HepG2 (cell line): ENCODE results near the gene CPT1A. TPM values are rescaled to one million over a fixed set of nuclear protein-coding genes. Genes with fewer than 3 reads are reported as not detected.

Experiments
- polyA plus RNA-seq, 8 experiments: library from polyadenylated mRNA; depleted of rRNA in 3 of 8; stranded (reverse) in 7 of 8; unstranded in 1 of 8; fragments of >200 nt; fragmentation: Illumina TruSeq in 4 of 8; extraction: Trizol in 4 of 8; gene quantifications; 2 replicates each; pipeline versions ENCODE4 v1.2.1 to v1.2.3, GENCODE V29; 2011 to 2016; ENCODE audit warnings: low read depth in 4 of 8, missing spikeins in 1 of 8, mixed read lengths in 1 of 8; ENCODE audit not compliant: insufficient read depth in 1 of 8
- total RNA-seq, 5 experiments: library from RNA; depleted of rRNA; stranded (reverse); fragments of >200 nt; fragmentation: Illumina TruSeq; extraction: Trizol; gene quantifications; 2 replicates each; pipeline ENCODE4 v1.2.3, GENCODE V29; 2016; ENCODE audit warnings: low read depth in 1 of 5
- TF ChIP-seq, protein P1 (sequence below): sonication (generic); formaldehyde crosslinking; IDR thresholded peaks from one replicate; pipeline ENCODE4 v1.5.1; 2020; ENCODE audit warnings: mild to moderate bottlenecking, missing genetic modification reagents; ENCODE audit errors: not compliant biosample characterization
- TF ChIP-seq, protein P2 (sequence below), 2 experiments: sonication (generic) in 1 of 2; formaldehyde crosslinking in 1 of 2; IDR thresholded peaks; 2 replicates each; pipeline versions ENCODE4 v1.4.0 to v1.6.1; 2018 to 2020; ENCODE audit warnings: missing genetic modification reagents in 2 of 2, borderline replicate concordance in 1 of 2, low read depth in 1 of 2, mild to moderate bottlenecking in 1 of 2, missing biosample characterization in 1 of 2

Gene CPT1A
- total and polyA plus RNA-seq, 2 of the 13 experiments (the other 11 are each of a cell fraction or from before 2014, with no cell fraction given) = 7.0 to 7.1 TPM

DNA sequence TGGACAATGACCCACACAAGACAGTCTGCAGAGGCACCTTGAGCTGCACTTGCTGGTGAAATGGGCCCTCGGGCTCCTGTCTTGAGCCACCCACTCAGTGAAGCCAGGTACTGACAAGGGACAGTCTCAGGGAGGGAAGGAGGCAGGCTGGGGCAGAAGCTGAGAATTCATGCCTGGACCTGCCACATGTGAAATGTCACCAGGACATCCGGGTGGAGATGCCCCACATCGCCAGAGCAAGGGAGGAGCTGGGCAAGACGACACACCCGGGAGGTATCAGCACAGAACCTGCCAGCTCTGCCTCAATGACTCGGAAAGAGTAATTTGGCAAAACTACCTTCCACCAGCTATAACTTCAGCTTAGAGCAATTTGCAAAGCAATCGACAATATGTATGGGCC is 23.5 kb downstream of the CPT1A start (continued):
- TF ChIP-seq, protein P1, sequence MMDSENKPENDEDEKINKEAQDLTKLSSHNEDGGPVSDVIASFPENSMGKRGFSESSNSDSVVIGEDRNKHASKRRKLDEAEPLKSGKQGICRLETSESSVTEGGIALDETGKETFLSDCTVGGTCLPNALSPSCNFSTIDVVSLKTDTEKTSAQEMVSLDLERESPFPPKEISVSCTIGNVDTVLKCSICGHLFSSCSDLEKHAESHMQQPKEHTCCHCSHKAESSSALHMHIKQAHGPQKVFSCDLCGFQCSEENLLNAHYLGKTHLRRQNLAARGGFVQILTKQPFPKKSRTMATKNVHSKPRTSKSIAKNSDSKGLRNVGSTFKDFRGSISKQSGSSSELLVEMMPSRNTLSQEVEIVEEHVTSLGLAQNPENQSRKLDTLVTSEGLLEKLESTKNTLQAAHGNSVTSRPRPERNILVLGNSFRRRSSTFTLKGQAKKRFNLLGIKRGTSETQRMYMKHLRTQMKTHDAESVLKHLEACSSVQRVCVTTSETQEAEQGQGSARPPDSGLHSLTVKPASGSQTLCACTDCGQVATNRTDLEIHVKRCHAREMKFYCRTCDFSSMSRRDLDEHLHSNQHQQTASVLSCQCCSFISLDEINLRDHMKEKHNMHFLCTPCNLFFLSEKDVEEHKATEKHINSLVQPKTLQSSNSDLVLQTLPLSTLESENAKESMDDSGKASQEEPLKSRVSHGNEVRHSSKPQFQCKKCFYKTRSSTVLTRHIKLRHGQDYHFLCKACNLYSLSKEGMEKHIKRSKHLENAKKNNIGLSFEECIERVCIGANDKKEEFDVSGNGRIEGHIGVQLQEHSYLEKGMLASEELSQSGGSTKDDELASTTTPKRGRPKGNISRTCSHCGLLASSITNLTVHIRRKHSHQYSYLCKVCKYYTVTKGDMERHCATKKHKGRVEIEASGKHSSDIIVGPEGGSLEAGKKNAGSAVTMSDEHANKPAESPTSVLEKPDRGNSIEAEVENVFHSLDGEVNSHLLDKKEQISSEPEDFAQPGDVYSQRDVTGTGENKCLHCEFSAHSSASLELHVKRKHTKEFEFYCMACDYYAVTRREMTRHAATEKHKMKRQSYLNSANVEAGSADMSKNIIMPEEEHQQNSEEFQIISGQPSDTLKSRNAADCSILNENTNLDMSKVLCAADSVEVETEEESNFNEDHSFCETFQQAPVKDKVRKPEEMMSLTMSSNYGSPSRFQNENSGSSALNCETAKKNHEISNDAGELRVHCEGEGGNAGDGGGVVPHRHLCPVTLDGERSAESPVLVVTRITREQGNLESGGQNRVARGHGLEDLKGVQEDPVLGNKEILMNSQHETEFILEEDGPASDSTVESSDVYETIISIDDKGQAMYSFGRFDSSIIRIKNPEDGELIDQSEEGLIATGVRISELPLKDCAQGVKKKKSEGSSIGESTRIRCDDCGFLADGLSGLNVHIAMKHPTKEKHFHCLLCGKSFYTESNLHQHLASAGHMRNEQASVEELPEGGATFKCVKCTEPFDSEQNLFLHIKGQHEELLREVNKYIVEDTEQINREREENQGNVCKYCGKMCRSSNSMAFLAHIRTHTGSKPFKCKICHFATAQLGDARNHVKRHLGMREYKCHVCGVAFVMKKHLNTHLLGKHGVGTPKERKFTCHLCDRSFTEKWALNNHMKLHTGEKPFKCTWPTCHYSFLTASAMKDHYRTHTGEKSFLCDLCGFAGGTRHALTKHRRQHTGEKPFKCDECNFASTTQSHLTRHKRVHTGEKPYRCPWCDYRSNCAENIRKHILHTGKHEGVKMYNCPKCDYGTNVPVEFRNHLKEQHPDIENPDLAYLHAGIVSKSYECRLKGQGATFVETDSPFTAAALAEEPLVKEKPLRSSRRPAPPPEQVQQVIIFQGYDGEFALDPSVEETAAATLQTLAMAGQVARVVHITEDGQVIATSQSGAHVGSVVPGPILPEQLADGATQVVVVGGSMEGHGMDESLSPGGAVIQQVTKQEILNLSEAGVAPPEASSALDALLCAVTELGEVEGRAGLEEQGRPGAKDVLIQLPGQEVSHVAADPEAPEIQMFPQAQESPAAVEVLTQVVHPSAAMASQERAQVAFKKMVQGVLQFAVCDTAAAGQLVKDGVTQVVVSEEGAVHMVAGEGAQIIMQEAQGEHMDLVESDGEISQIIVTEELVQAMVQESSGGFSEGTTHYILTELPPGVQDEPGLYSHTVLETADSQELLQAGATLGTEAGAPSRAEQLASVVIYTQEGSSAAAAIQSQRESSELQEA (CRISPR knock-in tag) = no peak
- TF ChIP-seq, protein P2, sequence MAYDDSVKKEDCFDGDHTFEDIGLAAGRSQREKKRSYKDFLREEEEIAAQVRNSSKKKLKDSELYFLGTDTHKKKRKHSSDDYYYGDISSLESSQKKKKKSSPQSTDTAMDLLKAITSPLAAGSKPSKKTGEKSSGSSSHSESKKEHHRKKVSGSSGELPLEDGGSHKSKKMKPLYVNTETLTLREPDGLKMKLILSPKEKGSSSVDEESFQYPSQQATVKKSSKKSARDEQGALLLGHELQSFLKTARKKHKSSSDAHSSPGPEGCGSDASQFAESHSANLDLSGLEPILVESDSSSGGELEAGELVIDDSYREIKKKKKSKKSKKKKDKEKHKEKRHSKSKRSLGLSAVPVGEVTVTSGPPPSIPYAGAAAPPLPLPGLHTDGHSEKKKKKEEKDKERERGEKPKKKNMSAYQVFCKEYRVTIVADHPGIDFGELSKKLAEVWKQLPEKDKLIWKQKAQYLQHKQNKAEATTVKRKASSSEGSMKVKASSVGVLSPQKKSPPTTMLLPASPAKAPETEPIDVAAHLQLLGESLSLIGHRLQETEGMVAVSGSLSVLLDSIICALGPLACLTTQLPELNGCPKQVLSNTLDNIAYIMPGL (CRISPR knock-in tag; IDR thresholded peaks at IDR 0.05; ENCODE audit: borderline replicate concordance in 1 of 2, low read depth in 1 of 2) = no peak
